ENCODE data around the gene KRT33A. TPM values are rescaled to one million over a fixed set of nuclear protein-coding genes. Genes with fewer than 3 reads are reported as not detected.

KRT33A gene
- total RNA-seq, 1 donor from 2014 or later, result not detected

DNA sequence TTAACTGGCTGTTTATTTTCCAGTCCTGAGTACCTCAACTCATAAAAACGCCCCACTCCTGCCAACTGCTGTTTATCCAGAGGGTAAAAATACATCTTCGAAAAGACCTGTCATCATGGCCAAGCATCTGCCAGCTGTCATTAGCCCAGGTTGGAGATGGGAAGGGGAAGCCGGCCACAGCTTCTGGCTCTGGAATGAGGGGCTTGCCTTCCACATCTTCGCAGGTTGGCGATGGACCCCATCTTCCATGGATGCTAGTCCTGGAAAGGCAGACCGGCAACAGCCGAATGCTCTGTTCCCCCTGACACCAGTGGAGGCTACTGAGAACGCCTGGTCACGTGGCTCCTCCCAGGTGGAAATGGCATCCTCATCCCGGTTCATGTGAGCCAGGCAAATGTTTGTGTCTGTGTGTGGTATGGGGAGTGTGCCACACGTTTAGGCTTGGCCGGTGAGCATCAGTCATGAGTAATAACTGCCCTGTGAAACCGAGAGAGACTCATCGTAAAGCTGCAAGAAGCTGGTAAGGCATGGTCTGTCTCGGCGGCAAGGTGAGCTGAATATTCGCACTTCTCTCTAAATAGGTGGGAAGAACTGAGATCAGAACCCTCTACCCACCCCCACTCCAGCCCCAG is 34.7 kb downstream of the KRT33A start:
- TF ChIP-seq, protein P1, sequence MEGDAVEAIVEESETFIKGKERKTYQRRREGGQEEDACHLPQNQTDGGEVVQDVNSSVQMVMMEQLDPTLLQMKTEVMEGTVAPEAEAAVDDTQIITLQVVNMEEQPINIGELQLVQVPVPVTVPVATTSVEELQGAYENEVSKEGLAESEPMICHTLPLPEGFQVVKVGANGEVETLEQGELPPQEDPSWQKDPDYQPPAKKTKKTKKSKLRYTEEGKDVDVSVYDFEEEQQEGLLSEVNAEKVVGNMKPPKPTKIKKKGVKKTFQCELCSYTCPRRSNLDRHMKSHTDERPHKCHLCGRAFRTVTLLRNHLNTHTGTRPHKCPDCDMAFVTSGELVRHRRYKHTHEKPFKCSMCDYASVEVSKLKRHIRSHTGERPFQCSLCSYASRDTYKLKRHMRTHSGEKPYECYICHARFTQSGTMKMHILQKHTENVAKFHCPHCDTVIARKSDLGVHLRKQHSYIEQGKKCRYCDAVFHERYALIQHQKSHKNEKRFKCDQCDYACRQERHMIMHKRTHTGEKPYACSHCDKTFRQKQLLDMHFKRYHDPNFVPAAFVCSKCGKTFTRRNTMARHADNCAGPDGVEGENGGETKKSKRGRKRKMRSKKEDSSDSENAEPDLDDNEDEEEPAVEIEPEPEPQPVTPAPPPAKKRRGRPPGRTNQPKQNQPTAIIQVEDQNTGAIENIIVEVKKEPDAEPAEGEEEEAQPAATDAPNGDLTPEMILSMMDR (IDR thresholded peaks at IDR 0.05), result no peak
- Mint-ChIP-seq H3K27me3 (ENCODE audit: low read depth) (peaks cover 11% of the 10 kb centered on the region), H3K27ac (ENCODE audit: unreplicated experiment) (no peak overlapping the region), H3K9me3 (ENCODE audit: low read depth) (peaks cover 12% of the 10 kb centered on the region), H3K36me3 (ENCODE audit: low read depth) (peaks cover 3% of the 10 kb centered on the region), H3K4me1 (ENCODE audit: low read depth) (no peaks in the 10 kb centered on the region), H3K4me3 (ENCODE audit: unreplicated experiment) (no peak overlapping the region)
- DNase-seq (ENCODE audit: low spot score), result no peak

DNA sequence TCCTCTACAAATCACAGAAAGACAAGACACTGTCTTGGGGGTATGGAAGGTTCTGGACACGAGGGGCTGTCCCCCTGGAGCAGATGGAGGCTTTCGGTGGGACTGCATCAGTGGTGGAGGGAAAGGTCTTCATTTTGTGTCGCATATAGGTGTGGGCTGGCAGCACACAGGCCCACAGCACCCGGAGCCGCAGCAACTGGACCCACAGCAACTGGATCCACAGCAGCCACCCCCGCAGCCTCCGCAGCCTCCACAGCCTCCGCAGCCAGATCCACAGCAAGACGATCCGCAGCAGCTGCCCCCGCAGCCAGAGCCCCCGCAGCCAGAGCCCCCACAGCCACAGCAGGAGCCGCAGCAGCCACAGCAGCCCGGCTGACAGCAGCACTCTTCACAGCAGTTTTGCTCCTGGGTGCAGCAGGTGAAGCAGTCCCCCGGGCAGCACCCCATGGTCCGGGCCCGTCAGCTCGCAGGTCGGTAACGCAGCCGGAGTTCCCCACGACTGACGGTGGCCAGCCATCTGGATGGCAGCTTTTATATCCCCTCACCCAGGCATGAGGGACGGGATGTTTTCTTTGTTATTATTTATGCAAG is 35.3 kb downstream of the KRT33A start, which contains the start of gene KRTAP17-1:
Gene KRTAP17-1 (minus strand): TSS at position 507 of the 591 bp plus-strand sequence. CDS start 60 bp downstream, at position 447.
- Mint-ChIP-seq H3K9me3 (ENCODE audit: low read depth) (peaks cover 12% of the 10 kb centered on the region), H3K4me1 (ENCODE audit: low read depth) (no peaks in the 10 kb centered on the region), H3K36me3 (ENCODE audit: low read depth) (peaks cover 3% of the 10 kb centered on the region), H3K27ac (ENCODE audit: unreplicated experiment) (no peak within 1 kb of the TSS), H3K4me3 (ENCODE audit: unreplicated experiment) (no peak within 1 kb of the TSS), H3K27me3 (ENCODE audit: low read depth) (peaks cover 12% of the 10 kb centered on the region)
- DNase-seq (ENCODE audit: low spot score), result no peak
- TF ChIP-seq, protein P1 (IDR thresholded peaks at IDR 0.05), result no peak

- DNase-seq (ENCODE audit: low spot score), result no peak
- Mint-ChIP-seq H3K9me3 (ENCODE audit: low read depth) (no peaks in the 10 kb centered on the region), H3K36me3 (ENCODE audit: low read depth) (no peaks in the 10 kb centered on the region), H3K4me1 (ENCODE audit: low read depth) (peaks cover 17% of the 10 kb centered on the region), H3K4me3 (ENCODE audit: unreplicated experiment) (no peak overlapping the region), H3K27me3 (ENCODE audit: low read depth) (peaks cover 12% of the 10 kb centered on the region), H3K27ac (ENCODE audit: unreplicated experiment) (no peak overlapping the region)
- TF ChIP-seq, protein P1 (IDR thresholded peaks at IDR 0.05), result no peak
Observed at GRCh38 chr17:41311111-41311510, 39.5 kb downstream of the KRT33A start.

GRCh38 chr17:41308918-41309359 is 41.7 kb downstream of the KRT33A start, which contains the start of gene KRTAP16-1:
KRTAP16-1 (minus strand) TSS chr17:41309309; CDS start chr17:41309253, 56 bp downstream.
- Mint-ChIP-seq H3K4me1 (ENCODE audit: low read depth) (peaks cover 17% of the 10 kb centered on the region), H3K27ac (ENCODE audit: unreplicated experiment) (no peak within 1 kb of the TSS), H3K36me3 (ENCODE audit: low read depth) (no peaks in the 10 kb centered on the region), H3K9me3 (ENCODE audit: low read depth) (no peaks in the 10 kb centered on the region), H3K4me3 (ENCODE audit: unreplicated experiment) (no peak within 1 kb of the TSS), H3K27me3 (ENCODE audit: low read depth) (peaks cover 5% of the 10 kb centered on the region)
- DNase-seq (ENCODE audit: low spot score), result no peak
- TF ChIP-seq, protein P1 (IDR thresholded peaks at IDR 0.05), result no peak

DNA sequence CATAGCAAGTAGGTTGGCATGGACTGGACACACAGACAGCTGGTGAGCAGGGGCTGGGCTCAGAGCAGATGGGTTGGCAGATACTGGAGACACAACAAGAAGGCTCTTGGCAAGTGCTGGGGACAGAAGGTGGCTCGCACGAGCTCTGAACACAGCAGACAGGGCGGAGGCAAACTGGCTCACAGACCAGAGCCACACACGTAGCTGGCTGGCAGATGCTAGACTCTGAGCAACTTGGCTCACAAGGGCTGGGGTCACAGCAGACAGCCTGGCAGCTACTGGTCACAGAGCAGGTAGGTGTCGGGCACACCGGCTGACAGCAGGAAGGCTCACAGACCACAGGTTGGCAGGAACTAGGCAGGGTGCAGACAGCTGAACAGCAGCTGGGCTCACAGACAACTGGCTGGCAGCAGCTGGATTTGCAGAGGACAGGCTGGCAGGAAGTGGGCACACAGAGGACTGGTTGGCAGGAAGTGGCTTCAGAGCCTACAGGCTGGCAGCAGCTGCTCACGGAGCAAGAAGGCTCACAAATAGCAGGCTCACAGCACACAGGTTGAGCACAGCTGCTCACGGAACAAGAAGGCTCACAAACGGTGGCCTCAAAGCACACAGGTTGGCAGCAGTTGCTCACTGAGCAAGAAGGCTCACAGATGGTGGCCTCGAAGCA is 42.2 kb downstream of the KRT33A start:
- DNase-seq (ENCODE audit: low spot score), result no peak
- H3K27ac Mint-ChIP-seq (ENCODE audit: unreplicated experiment), result no peak overlapping the region
- TF ChIP-seq, protein P1 (IDR thresholded peaks at IDR 0.05), result no peak
- H3K36me3 Mint-ChIP-seq (ENCODE audit: low read depth), result no peaks in the 10 kb centered on the region
- H3K9me3 Mint-ChIP-seq (ENCODE audit: low read depth), result no peaks in the 10 kb centered on the region
- peaks cover 17% of the 10 kb centered on the region for H3K4me1 Mint-ChIP-seq (ENCODE audit: low read depth)
- H3K4me3 Mint-ChIP-seq (ENCODE audit: unreplicated experiment), result no peak overlapping the region
- H3K27me3 Mint-ChIP-seq (ENCODE audit: low read depth), result peaks cover 4% of the 10 kb centered on the region
